GM21526 (cell line): Measurements from ENCODE around the gene LENG1.
"Not testable (repeated sequence)": the region's sequence is repeated elsewhere in the genome, so short reads cannot be mapped to it uniquely, and the experiment has no call there.

Experiments
- ATAC-seq: cut with Tn5 transposase; IDR thresholded peaks from one replicate; pipeline ENCODE4 v1.9.1; 2021; ENCODE audit warnings: moderate library complexity; ENCODE audit not compliant: unreplicated experiment, low FRiP score

LENG1 gene

GRCh38 chr19:54159352-54160181, at the start of gene LENG1:
Gene LENG1, minus strand, starts transcription at chr19:54159721. Its CDS starts 26 bp downstream, at chr19:54159695.
- peak; percentile 83 for ATAC-seq

- no peak for ATAC-seq
These were observed 49.2 kb upstream of the LENG1 start for GRCh38 chr19:54208784-54209057.

- ATAC-seq: no peak
These were observed 48.7 kb upstream of the LENG1 start for GRCh38 chr19:54207983-54208783.

GRCh38 chr19:54207676-54207982, 48.1 kb upstream of the LENG1 start:
- ATAC-seq: no peak

- ATAC-seq: not testable (repeated sequence)
These were observed 47.7 kb upstream of the LENG1 start for GRCh38 chr19:54207193-54207592.

- no peak for ATAC-seq
These were observed 47.3 kb upstream of the LENG1 start for GRCh38 chr19:54206831-54207177.

- no peak for ATAC-seq
These were observed 46.7 kb upstream of the LENG1 start for GRCh38 chr19:54206030-54206830.

- ATAC-seq: no peak
These were observed 45.4 kb upstream of the LENG1 start for GRCh38 chr19:54204767-54205468.

GRCh38 chr19:54203151-54203611, 43.7 kb upstream of the LENG1 start:
- ATAC-seq: no peak

GRCh38 chr19:54201980-54202379, 42.5 kb upstream of the LENG1 start:
- ATAC-seq: no peak

- ATAC-seq: no peak
These were observed 41.7 kb upstream of the LENG1 start for GRCh38 chr19:54201172-54201701.

GRCh38 chr19:54199401-54199800, 39.9 kb upstream of the LENG1 start:
- ATAC-seq: no peak

GRCh38 chr19:54197121-54197520, 37.6 kb upstream of the LENG1 start:
- no peak for ATAC-seq

- no peak for ATAC-seq
These were observed 37.0 kb upstream of the LENG1 start for GRCh38 chr19:54196536-54196935.

- ATAC-seq: not testable (repeated sequence)
These were observed 34.9 kb upstream of the LENG1 start for GRCh38 chr19:54194463-54194862.

- no peak for ATAC-seq
These were observed 33.5 kb upstream of the LENG1 start for GRCh38 chr19:54193011-54193410.

- ATAC-seq: no peak
These were observed 32.4 kb upstream of the LENG1 start for GRCh38 chr19:54191811-54192453.

GRCh38 chr19:54191011-54191810, 31.7 kb upstream of the LENG1 start, which contains the start of gene TSEN34:
Gene TSEN34, plus strand, starts transcription at chr19:54191308. Its CDS starts 57 bp downstream, at chr19:54191365.
- peak; percentile 19 for ATAC-seq

GRCh38 chr19:54190503-54191010, 31.0 kb upstream of the LENG1 start:
- peak; percentile 47 for ATAC-seq
